NB4 (cell line): ENCODE measurements around the gene SUSD5.
"Not testable (repeated sequence)": the region's sequence is repeated elsewhere in the genome, so short reads cannot be mapped to it uniquely, and the experiment has no call there.

ENCODE experiments used
- DNase-seq: peaks from one replicate; pipeline ENCODE4 v3.0.0; 2010; ENCODE audit warnings: low read depth
- H3K4me3 ChIP-seq: one replicate; pipeline ENCODE4 v1.5.1; 2011; ENCODE audit warnings: mild to moderate bottlenecking, low read depth, low read length, moderate library complexity
- MYC ChIP-seq: IDR thresholded peaks from 2 replicates; pipeline ENCODE4 v1.6.1; 2011; ENCODE audit warnings: low read depth, low read length
- POLR2A ChIP-seq: IDR thresholded peaks from 2 replicates; pipeline ENCODE4 v1.6.1; 2011; ENCODE audit warnings: mild to moderate bottlenecking; ENCODE audit not compliant: insufficient read length; ENCODE audit errors: extremely low read depth
- TF ChIP-seq, protein P1 (sequence below): IDR thresholded peaks from one replicate; pipeline ENCODE4 v1.5.1; 2012; ENCODE audit warnings: low read depth, low read length
- TF ChIP-seq, protein P2 (sequence below): IDR thresholded peaks from 2 replicates; pipeline ENCODE4 v1.6.1; 2011; ENCODE audit warnings: low read depth, low read length

Gene SUSD5

DNA sequence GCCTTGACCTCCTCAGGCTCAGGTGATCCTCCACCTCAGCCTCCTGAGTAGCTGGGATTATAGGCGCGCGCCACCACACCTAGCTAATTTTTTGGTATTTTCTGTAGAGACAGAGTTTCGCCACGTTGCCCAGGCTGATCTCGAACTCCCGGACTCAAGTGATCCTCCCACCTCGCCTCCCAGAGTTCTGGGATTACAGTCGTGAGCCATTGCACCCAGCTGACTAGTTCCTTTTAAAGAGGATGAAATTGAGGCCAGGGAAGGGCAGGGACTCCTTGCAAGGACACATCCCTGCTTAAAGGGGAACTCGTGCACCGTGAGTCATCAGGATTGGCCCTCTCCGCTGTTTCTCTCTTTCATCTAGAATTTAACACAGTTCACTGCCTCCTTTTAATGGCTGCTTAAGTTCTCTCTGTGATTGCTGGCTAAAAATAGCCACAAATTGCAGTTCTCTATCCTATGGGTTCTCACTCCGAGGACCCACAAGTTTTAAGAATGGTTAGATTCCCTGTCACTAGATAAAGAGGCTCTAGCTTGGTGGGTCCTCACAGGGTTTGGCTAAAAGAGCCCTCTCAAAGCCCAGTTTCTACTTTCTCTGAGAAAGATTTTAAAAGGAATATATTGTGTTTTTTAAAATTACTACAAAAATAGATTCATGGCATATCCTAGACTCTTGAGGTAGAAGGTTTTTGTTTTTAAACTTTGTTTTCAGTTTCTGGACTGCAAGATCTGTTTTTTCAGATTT is 103.4 kb downstream of the SUSD5 start:
- H3K4me3 ChIP-seq: peak overlapping the region; percentile 72
- peak; percentile 90 for DNase-seq
- TF ChIP-seq, protein P1, sequence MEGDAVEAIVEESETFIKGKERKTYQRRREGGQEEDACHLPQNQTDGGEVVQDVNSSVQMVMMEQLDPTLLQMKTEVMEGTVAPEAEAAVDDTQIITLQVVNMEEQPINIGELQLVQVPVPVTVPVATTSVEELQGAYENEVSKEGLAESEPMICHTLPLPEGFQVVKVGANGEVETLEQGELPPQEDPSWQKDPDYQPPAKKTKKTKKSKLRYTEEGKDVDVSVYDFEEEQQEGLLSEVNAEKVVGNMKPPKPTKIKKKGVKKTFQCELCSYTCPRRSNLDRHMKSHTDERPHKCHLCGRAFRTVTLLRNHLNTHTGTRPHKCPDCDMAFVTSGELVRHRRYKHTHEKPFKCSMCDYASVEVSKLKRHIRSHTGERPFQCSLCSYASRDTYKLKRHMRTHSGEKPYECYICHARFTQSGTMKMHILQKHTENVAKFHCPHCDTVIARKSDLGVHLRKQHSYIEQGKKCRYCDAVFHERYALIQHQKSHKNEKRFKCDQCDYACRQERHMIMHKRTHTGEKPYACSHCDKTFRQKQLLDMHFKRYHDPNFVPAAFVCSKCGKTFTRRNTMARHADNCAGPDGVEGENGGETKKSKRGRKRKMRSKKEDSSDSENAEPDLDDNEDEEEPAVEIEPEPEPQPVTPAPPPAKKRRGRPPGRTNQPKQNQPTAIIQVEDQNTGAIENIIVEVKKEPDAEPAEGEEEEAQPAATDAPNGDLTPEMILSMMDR: no peak
- TF ChIP-seq POLR2A (no peak), MYC (peak; percentile 58; the same call in 1 of the 2 replicates)
- TF ChIP-seq, protein P2, sequence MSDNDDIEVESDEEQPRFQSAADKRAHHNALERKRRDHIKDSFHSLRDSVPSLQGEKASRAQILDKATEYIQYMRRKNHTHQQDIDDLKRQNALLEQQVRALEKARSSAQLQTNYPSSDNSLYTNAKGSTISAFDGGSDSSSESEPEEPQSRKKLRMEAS: peak; percentile 54; the same call in 1 of the 2 replicates

DNA sequence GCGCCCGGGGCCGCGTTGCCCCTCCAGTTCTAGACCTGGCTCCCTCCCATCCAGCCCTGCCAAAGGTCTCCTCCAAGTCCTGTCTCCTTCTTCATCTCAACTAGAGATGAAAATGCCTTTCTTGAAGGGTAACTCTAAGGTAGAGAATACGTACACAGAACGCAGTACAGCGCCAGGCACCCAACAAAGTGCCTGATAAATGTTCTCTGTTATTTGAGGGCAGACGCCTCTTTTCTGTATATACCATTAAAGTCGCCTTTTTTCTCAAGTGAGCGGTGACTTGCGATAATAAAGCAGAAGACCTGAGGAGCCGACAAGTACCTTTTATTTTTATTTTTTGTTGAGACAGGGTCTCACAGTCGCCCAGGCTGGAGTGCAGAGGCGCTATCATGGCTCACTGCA is 104.0 kb downstream of the SUSD5 start:
- peak overlapping the region; percentile 72 for H3K4me3 ChIP-seq
- TF ChIP-seq, protein P2: no peak
- TF ChIP-seq MYC (no peak), POLR2A (no peak)
- TF ChIP-seq, protein P1: no peak

DNA sequence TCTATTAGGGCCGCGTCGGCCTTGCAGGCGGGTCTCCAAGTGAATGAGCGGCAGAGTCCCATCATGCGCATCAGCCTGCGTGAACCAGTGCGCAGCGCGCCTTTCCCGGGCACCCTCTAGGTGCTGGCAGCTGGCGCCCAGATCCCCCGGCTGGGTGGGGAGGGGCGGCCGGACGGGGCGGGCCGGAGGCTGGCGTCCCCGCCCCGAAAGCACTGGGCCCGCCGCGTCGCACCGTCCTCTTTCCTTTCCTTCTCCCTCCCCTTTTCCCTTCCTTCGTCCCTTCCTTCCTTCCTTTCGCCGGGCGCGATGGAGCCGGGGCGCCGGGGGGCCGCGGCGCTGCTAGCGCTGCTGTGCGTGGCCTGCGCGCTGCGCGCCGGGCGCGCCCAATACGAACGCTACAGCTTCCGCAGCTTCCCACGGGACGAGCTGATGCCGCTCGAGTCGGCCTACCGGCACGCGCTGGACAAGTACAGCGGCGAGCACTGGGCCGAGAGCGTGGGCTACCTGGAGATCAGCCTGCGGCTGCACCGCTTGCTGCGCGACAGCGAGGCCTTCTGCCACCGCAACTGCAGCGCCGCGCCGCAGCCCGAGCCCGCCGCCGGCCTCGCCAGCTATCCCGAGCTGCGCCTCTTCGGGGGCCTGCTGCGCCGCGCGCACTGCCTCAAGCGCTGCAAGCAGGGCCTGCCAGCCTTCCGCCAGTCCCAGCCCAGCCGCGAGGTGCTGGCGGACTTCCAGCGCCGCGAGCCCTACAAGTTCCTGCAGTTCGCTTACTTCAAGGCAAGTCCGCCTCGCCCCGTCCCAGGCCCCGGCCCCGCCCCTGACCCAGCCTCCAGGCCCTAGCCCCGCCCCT is 104.6 kb downstream of the SUSD5 start, which contains the start of gene CRTAP:
CRTAP (plus strand) TSS at position 243 of the 850 bp plus-strand sequence; CDS start at position 307, 64 bp downstream.
- DNase-seq: peak; percentile 97
- peak within 1 kb of the TSS; percentile 72 for H3K4me3 ChIP-seq
- TF ChIP-seq, protein P1: no peak
- TF ChIP-seq MYC (no peak; the same call in 1 of the 2 replicates), POLR2A (peak; percentile 65)
- TF ChIP-seq, protein P2: peak; percentile 59; the same call in 1 of the 2 replicates

More for the DNA sequence above, 104.0 kb downstream of the SUSD5 start:
- no peak for DNase-seq

DNA sequence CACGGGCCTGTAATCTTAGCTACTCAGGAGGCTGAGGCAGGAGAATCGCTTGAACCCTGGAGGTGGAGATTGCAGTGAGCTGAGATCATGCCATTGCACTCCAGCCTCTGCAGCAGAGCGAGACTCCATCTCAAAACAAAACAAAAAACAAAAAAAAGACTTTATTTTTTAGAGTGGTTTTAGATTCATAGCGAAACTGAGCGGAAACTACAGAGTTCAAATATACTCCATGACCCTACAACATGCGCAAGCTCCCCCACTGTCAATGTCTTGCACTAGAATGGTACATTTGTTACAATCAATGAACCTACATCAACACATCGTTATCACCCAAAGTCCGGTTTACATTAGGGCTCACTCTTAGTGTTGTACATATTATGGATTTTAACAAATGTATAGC is 107.0 kb downstream of the SUSD5 start:
- no peak overlapping the region for H3K4me3 ChIP-seq
- no peak for DNase-seq
- TF ChIP-seq, protein P1: no peak
- TF ChIP-seq, protein P2: no peak
- TF ChIP-seq MYC (no peak), POLR2A (no peak)

DNA sequence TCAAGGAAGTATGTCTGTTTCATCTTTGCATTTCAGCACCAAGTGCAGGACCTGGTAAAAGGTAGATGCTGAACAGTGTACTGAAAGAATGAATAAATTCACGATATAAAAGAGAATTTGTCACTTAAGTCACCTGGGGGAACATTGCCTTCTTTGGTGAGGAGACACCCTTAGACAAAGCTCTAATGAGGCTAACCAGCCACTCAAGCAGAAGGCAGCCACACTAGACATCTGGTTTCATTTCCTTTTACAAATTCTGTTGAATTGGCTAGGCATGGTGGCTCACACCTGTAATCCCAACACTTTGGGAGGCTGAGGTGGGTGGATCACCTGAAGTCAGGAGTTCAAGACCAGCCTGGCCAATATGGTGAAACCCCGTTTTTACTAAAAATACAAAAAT is 111.8 kb downstream of the SUSD5 start:
- DNase-seq, H3K4me3 ChIP-seq: not testable (repeated sequence)

DNA sequence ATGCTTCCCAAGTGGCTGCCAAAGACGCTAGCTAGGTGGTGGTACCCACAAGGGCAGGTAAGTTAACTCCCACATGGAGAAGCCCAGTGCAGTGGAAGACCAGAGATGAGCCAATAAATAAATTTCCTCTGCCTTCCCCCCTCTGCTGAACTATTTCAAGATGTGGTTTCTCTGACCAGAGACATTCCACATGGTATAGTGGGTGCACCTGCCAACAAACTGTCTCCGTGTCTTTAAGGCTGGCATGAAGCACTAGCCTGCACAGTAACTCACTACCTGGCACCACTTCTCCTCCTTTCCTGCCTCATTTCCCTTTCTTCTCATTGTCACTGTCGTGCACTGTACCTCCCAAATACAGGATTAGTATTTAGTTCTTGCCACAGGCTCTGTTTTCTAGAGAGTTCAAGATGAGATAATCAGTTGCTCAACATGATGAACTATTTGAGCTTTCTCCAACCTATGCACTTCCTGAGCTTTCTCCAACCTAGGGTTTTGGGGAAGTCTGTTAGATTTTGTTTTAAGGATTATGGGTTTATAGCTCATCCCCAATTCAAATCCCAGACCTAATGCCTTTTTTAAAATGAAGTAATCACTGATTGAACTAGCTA is 113.2 kb downstream of the SUSD5 start:
- no peak overlapping the region for H3K4me3 ChIP-seq
- TF ChIP-seq, protein P1: no peak
- TF ChIP-seq, protein P2: no peak
- no peak for TF ChIP-seq POLR2A
- no peak for DNase-seq
